Right lobe of liver (tissue), 4 donors: ENCODE results near the gene RIBC2.

Source experiments
- POLR2A ChIP-seq: fragments of 450-650 bp; IDR thresholded peaks from one replicate; pipeline ENCODE4 v1.6.1; 2017; ENCODE audit warnings: antibody characterized with exemption, mild to moderate bottlenecking
- TF ChIP-seq, protein P1 (sequence below), 4 donors: fragments of 200-600 bp in 3 of 4; fragments of 450-650 bp in 1 of 4; IDR thresholded peaks; one replicate each; pipeline versions ENCODE4 v1.5.1 to v1.8.0; 2016 to 2022; ENCODE audit warnings: antibody characterized with exemption in 4 of 4, mild to moderate bottlenecking in 2 of 4
- donor health status: DM: no; HTN: no; CAD: no.
- donor health status: DM: no; HTN: no; CAD: no.
- donor health status: DM: no; HTN: yes; CAD: no.

DNA sequence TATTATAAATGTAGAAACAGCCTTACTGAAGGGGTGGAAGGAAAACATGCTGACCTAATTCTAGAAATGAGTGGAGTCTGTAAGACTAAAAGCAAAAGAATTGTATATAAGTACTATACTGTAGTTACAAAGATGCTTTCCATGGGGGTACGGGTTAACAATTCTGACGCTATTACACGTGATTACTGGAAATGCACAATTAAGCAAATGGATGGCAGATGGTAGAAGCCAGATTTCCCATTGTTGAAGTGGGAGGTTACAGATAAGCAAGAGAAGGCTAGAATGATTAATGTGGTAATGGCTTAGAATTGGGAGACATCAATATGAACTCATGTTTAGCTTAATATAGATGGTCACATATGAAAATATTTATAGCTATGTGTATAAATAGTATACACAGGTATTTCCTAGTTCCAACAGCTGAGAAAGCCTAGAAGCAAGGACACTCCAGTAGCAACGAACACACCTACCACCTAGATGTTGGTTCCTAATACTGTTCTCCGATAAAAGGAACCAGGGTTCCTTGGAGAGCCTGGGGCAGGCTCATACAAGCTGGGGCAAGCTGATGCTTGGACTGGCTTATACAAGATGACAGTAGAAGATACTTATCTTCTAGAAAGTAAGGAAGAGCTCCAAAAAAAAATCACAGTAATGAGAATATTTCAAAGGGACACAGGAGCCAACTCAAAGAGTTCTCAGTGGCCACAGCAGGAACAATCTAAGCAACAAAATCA, 13.6 kb upstream of the RIBC2 start:
- TF ChIP-seq, protein P1, sequence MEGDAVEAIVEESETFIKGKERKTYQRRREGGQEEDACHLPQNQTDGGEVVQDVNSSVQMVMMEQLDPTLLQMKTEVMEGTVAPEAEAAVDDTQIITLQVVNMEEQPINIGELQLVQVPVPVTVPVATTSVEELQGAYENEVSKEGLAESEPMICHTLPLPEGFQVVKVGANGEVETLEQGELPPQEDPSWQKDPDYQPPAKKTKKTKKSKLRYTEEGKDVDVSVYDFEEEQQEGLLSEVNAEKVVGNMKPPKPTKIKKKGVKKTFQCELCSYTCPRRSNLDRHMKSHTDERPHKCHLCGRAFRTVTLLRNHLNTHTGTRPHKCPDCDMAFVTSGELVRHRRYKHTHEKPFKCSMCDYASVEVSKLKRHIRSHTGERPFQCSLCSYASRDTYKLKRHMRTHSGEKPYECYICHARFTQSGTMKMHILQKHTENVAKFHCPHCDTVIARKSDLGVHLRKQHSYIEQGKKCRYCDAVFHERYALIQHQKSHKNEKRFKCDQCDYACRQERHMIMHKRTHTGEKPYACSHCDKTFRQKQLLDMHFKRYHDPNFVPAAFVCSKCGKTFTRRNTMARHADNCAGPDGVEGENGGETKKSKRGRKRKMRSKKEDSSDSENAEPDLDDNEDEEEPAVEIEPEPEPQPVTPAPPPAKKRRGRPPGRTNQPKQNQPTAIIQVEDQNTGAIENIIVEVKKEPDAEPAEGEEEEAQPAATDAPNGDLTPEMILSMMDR (IDR thresholded peaks at IDR 0.05), result no peak
- TF ChIP-seq POLR2A, result no peak
